GM19193 (cell line): ENCODE measurements around the gene ATXN1.

Source experiments
- POLR2A ChIP-seq: IDR thresholded peaks from 4 replicates; pipeline ENCODE4 v1.6.1; 2011; ENCODE audit not compliant: insufficient read depth, insufficient read length; ENCODE audit errors: extremely low read depth

ATXN1 gene

GRCh38 chr6:16490616-16491015 lies 270.6 kb downstream of the ATXN1 start:
- TF ChIP-seq POLR2A: no peak

- no peak for TF ChIP-seq POLR2A
Measured at GRCh38 chr6:16488813-16489212, 272.4 kb downstream of the ATXN1 start.

GRCh38 chr6:16487996-16488674 lies 273.1 kb downstream of the ATXN1 start:
- TF ChIP-seq POLR2A: no peak

GRCh38 chr6:16486661-16487060 lies 274.6 kb downstream of the ATXN1 start:
- TF ChIP-seq POLR2A: no peak

GRCh38 chr6:16483315-16483875 lies 277.9 kb downstream of the ATXN1 start:
- no peak for TF ChIP-seq POLR2A

- TF ChIP-seq POLR2A: no peak
Measured at GRCh38 chr6:16482702-16483314, 278.5 kb downstream of the ATXN1 start.

- TF ChIP-seq POLR2A: no peak
Measured at GRCh38 chr6:16481697-16482399, 279.4 kb downstream of the ATXN1 start.

- TF ChIP-seq POLR2A: no peak
Measured at GRCh38 chr6:16480763-16481560, 280.3 kb downstream of the ATXN1 start.

- TF ChIP-seq POLR2A: no peak
Measured at GRCh38 chr6:16477367-16478149, 283.7 kb downstream of the ATXN1 start.

- TF ChIP-seq POLR2A: no peak
Measured at GRCh38 chr6:16476861-16477260, 284.4 kb downstream of the ATXN1 start.

GRCh38 chr6:16475494-16475781 lies 285.8 kb downstream of the ATXN1 start:
- TF ChIP-seq POLR2A: no peak

- TF ChIP-seq POLR2A: no peak
Measured at GRCh38 chr6:16474772-16475493, 286.3 kb downstream of the ATXN1 start.

- TF ChIP-seq POLR2A: peak; percentile 22
Measured at GRCh38 chr6:16473908-16474771, 287.1 kb downstream of the ATXN1 start.
